ENCODE measurements around the gene TSHZ2. TPM values are rescaled to one million over a fixed set of nuclear protein-coding genes. Genes with fewer than 3 reads are reported as not detected.

Gene TSHZ2
- total and polyA plus RNA-seq, 9 of the 15 experiments (the other 6 are each of a cell fraction or from before 2014, with no cell fraction given) = 0.03 to 0.20 (median 0.05) TPM; not detected in 4

DNA sequence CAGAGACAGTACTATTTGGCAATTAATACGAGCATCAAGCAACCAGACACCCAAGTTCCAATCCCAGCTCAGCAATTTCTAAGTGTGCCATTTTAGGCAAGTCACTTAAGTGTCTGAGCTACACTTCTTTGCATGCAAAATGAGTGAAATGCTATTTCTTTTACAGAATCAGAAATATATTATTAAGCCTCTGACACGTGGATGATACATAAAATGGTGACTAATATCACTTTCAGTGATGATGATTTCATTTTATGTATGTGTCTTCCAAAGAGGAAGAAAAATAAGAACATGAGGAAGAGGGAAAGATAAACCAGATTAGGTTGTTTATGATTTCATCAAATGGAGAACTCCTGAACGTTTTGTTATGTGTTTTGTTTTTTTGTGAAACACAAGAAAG is 158.6 kb downstream of the TSHZ2 start (continued):
- TF ChIP-seq ZNF518B (CRISPR knock-in tag; IDR thresholded peaks at IDR 0.05) (no peak), MTA1 (IDR thresholded peaks at IDR 0.05; ENCODE audit: borderline replicate concordance) (no peak), ILK (tag; IDR thresholded peaks at IDR 0.05; ENCODE audit: borderline replicate concordance, low read depth) (no peak), CBX1 (IDR thresholded peaks at IDR 0.05; ENCODE audit: low read depth) (no peak), PHB2 (IDR thresholded peaks at IDR 0.05; ENCODE audit: low read depth) (no peak), MEF2A (IDR thresholded peaks at IDR 0.05; ENCODE audit: control insufficient read depth, low read depth, low read length) (no peak), ZNF785 (CRISPR knock-in tag; IDR thresholded peaks at IDR 0.05) (no peak), ATF4 (CRISPR knock-in tag; IDR thresholded peaks at IDR 0.05) (no peak), ZNF124 (CRISPR knock-in tag; IDR thresholded peaks at IDR 0.05) (no peak), PPARD (CRISPR knock-in tag; IDR thresholded peaks at IDR 0.05) (no peak), KLF16 (IDR thresholded peaks at IDR 0.05) (no peak), MNT (conservative IDR thresholded peaks at IDR 0.05) (no peak), ZNF830 (CRISPR knock-in tag; IDR thresholded peaks at IDR 0.05) (no peak), ZNF507 (tag; conservative IDR thresholded peaks at IDR 0.05) (no peak)
- TF ChIP-seq, protein P1, sequence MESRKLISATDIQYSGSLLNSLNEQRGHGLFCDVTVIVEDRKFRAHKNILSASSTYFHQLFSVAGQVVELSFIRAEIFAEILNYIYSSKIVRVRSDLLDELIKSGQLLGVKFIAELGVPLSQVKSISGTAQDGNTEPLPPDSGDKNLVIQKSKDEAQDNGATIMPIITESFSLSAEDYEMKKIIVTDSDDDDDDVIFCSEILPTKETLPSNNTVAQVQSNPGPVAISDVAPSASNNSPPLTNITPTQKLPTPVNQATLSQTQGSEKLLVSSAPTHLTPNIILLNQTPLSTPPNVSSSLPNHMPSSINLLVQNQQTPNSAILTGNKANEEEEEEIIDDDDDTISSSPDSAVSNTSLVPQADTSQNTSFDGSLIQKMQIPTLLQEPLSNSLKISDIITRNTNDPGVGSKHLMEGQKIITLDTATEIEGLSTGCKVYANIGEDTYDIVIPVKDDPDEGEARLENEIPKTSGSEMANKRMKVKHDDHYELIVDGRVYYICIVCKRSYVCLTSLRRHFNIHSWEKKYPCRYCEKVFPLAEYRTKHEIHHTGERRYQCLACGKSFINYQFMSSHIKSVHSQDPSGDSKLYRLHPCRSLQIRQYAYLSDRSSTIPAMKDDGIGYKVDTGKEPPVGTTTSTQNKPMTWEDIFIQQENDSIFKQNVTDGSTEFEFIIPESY (CRISPR knock-in tag; IDR thresholded peaks at IDR 0.05) = no peak
